AG09319 (cell line): Measurements from ENCODE around the gene ACCSL.

ENCODE experiments used
- DNase-seq: peaks from one replicate; pipeline ENCODE4 v3.0.0-alpha.2; 2010; ENCODE audit warnings: low read depth; ENCODE audit errors: extremely low read depth
- TF ChIP-seq, protein P1 (sequence below): IDR thresholded peaks from 2 replicates; pipeline ENCODE4 v1.5.1; 2011; ENCODE audit warnings: low read depth, mild to moderate bottlenecking, inconsistent platforms, low read length, moderate library complexity

Gene ACCSL

DNA sequence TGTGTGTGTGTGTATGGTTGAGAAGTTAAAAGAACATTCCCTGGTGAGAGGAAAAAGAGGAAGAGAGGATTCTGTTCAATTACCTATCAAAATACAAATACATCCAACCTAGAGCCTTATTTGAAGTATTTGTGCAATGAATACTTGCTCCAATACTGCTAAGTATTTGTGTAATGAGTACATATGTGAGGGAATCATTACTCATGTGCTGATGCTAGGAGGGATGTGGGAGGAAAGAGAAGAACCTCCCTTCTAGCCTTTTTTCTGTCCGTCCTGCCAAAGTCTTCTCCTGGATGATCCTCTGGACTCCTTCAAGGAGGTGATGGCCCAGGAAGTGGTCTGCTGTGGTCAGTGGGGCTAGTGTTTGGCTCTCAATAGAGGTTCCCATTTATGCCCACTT, 36.0 kb upstream of the ACCSL start:
- DNase-seq = no peak

DNA sequence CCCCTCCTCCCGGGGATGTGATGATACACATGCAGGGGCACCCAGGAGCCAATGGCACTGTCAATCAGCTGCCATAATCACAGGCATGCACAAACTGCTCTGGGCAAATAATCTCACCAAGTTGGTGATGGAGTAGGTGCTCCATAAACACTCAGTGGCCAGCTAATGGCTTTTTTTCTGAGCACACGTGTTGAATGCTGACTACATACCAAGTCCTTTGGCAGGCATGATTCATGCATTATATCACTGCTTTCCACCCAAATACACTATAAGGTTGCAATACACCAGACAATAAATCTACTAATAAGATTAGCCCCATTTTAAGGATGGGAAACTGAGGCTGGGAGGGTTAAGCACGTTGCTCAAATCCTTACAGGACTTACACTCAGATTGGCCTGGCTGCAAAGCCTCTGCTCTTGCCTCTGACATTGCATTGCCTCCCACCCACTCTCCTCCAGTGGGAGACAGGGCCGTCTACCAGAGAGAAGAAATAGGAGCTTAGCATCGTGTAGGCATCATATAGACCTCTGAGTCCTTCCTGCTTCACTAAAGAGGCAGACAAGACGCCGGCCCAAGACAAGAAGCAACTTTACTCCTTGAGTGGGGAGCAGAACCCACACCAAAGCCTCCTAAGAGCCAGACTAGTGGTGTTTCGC, 32.7 kb upstream of the ACCSL start:
- DNase-seq = no peak
- TF ChIP-seq, protein P1, sequence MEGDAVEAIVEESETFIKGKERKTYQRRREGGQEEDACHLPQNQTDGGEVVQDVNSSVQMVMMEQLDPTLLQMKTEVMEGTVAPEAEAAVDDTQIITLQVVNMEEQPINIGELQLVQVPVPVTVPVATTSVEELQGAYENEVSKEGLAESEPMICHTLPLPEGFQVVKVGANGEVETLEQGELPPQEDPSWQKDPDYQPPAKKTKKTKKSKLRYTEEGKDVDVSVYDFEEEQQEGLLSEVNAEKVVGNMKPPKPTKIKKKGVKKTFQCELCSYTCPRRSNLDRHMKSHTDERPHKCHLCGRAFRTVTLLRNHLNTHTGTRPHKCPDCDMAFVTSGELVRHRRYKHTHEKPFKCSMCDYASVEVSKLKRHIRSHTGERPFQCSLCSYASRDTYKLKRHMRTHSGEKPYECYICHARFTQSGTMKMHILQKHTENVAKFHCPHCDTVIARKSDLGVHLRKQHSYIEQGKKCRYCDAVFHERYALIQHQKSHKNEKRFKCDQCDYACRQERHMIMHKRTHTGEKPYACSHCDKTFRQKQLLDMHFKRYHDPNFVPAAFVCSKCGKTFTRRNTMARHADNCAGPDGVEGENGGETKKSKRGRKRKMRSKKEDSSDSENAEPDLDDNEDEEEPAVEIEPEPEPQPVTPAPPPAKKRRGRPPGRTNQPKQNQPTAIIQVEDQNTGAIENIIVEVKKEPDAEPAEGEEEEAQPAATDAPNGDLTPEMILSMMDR = no peak

More for the DNA sequence above, 36.0 kb upstream of the ACCSL start:
- TF ChIP-seq, protein P1 = no peak

DNA sequence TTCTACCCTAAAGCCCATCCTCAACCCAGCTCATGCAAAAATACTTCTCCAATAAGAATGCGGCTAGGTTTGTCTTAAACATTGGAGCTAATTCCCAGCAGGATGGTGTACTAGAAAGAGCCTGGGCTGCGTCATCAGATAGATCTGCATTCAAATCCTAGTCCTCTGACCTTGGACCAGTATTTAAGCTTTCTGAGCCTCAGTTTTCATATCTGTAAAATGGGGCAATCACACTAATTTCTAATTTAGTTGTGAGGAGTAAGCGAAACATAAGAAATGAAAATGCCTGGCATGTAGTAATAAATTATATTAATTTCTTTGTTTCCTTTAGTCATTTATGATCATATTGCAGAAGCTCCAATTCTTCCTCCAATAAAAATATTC, 32.2 kb upstream of the ACCSL start:
- TF ChIP-seq, protein P1 = no peak
- DNase-seq = no peak

DNA sequence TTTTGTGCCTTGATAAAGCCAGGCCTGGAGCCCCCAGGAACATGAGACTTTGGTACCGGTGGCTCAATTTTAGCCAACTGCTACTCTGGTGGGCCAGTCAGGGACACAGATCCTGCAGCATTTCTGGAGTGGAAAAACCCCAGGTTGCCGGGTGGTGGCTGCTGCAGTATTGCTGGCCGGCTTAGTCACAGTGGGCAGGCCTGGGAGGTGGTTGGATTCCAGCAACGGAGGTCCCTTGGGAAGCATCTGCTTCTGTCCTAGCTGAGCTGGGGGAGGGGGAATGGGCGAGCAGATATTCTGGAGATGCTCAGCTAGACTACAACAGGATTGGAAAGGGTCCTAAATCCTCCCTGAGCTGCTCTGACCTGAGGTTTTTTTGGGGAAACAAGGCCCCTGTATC, 31.6 kb upstream of the ACCSL start:
- no peak for DNase-seq
- TF ChIP-seq, protein P1 = no peak

DNA sequence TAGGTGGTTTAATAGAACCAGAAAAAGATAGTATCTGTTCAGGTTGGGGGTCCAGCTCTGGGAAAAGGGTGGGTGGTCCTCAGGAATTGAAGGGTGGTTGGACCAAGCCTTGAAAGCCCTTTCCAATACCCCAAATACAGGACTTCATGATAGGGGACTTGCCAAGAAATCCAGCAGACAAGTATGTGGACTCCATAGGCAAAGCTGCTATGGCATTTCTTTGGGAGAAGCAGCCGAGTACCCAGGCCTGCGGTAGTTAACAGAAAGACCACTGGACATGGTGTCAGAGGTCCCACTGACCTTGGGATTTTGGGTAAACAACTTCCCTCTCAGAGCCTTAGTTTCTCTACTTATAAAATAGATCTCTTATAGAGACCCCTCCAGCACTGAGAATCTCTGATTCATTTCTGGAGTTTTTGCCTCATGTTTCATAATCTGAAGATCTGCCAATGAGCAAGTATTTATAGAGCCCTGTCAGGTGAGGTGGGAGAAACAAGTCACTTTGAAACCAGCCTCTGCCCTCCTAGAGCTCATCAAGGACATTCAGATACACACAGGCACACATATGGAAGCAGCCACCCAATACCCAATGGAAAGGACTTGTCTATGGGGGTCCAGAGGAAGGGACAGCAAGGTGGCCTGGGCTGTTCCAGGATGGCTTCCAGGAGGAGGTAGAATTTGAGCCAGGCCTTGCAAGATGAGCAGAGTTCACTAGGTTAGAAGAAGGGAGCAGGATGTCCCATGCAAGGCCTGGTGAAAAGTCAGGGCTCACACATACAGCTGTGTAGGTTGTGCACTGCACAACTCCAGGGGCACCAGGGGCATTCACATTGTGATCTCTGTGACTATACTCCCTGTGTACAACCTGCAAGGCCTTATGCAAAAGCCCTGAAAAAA, 31.0 kb upstream of the ACCSL start:
- no peak for DNase-seq
- TF ChIP-seq, protein P1 = no peak

DNA sequence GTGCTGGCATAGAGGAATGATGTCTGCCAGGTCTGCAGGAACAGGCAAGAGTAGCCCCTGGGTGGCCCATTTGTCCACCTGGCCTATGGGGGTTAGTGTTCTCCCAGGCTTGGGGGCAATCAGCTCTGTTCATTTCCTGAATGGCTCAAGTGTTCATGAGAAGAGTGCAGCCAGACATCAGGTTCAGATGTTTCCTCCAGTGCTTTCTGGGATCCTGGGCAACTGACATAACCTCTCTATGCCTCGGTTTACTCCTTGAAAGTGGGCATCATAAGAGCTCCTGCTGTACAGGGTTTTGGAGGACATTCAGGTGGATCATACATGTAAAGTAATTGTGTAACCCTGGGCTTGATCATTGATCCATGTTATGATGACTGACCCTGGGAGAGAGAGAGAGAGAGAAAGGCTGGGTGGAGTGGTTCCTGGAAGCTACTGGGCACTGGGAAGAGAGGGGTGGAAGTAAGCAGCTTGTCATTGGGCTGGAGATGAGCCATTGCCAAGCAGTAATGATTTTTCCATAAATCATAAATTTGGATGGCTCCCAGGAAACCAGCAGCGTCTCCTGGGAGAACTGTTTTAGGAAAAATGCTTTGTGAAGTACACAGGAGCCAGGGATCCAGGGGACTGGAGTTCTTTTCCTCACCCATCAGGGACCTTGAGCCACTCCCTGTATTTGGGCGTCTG, 30.2 kb upstream of the ACCSL start:
- TF ChIP-seq, protein P1 = no peak

DNA sequence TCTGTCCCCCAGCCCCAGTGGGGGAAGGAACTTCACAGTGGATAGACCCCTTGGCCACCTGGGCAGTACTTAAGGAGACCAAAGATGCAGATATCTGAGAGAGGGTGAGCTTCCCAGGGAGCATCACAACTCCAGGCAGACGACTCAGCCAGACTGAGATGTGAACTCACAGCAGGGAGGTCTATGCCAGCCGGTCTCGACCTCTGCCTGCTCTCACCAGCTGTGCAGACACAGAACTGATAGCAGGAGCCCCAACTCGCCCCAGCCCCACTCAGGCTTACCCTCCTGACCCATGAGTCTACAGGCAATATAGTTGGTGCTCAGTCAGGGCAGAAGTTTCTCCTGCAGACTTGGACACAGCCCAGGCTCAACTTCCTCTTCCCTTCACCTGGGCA, 29.7 kb upstream of the ACCSL start:
- TF ChIP-seq, protein P1 = no peak
- DNase-seq = no peak

More for the DNA sequence above, 30.2 kb upstream of the ACCSL start:
- DNase-seq = no peak
